ENCODE measurements around the gene CDK6.

- TF ChIP-seq CTCF (IDR thresholded peaks at IDR 0.05; ENCODE audit: low read length) (no peak), EZH2 (IDR thresholded peaks at IDR 0.05; ENCODE audit: borderline replicate concordance, low read length) (no peak)
These were observed 100.7 kb downstream of the CDK6 start for GRCh38 chr7:92735707-92736106.

Data from OCI-LY1 (cell line).